Fibroblast of lung (primary cell): ENCODE measurements around the gene NCKAP5. TPM values are rescaled to one million over a fixed set of nuclear protein-coding genes. Genes with fewer than 3 reads are reported as not detected.
A peak's percentile ranks its signal among the peaks of the same experiment; 100 is the strongest.

Experiments
- DNase-seq, 2 donors: peaks; one replicate each; pipeline versions ENCODE4 v3.0.0 to v3.0.0-alpha.2; 2010; ENCODE audit warnings: low read depth in 2 of 2
- H2AFZ ChIP-seq: 2 replicates; pipeline ENCODE4 v1.5.1; 2012; ENCODE audit warnings: low read length, control low read depth, inconsistent platforms
- H3K27ac ChIP-seq: 2 replicates; pipeline ENCODE4 v1.5.1; 2011; ENCODE audit warnings: low read length, control low read depth; ENCODE audit not compliant: insufficient read depth
- H3K27me3 ChIP-seq: 2 replicates; pipeline ENCODE4 v1.5.1; 2011; ENCODE audit warnings: mild to moderate bottlenecking, low read length; ENCODE audit not compliant: control insufficient read depth, insufficient read depth
- H3K36me3 ChIP-seq: 2 replicates; pipeline ENCODE4 v1.5.1; 2011; ENCODE audit warnings: low read length; ENCODE audit not compliant: control insufficient read depth, insufficient read depth
- H3K4me1 ChIP-seq: 2 replicates; pipeline ENCODE4 v1.5.1; 2011; ENCODE audit warnings: low read length; ENCODE audit not compliant: control insufficient read depth, insufficient read depth; ENCODE audit errors: extremely low read depth
- H3K4me2 ChIP-seq: 2 replicates; pipeline ENCODE4 v1.5.1; 2011; ENCODE audit warnings: low read length, control low read depth; ENCODE audit not compliant: insufficient read depth; ENCODE audit errors: extremely low read depth
- H3K4me3 ChIP-seq, 4 experiments: fragments of 200-600 bp in 1 of 4; sonication (generic) in 1 of 4; replicated peaks in 1 of 4; 2 replicates each; pipeline ENCODE4 v1.5.1; 2011 to 2016; ENCODE audit warnings: low read length in 4 of 4, low read depth in 3 of 4, mild to moderate bottlenecking in 3 of 4, control low read depth in 2 of 4, inconsistent platforms in 1 of 4, mixed read lengths in 1 of 4; ENCODE audit not compliant: insufficient read depth in 1 of 4; ENCODE audit errors: control extremely low read depth in 1 of 4
- H3K79me2 ChIP-seq: 2 replicates; pipeline ENCODE4 v1.5.1; 2012; ENCODE audit warnings: mild to moderate bottlenecking, low read length, inconsistent platforms; ENCODE audit not compliant: control insufficient read depth, insufficient read depth
- H3K9ac ChIP-seq: 2 replicates; pipeline ENCODE4 v1.5.1; 2011; ENCODE audit warnings: mild to moderate bottlenecking, low read length, control low read depth; ENCODE audit not compliant: insufficient read depth
- H3K9me3 ChIP-seq: 2 replicates; pipeline ENCODE4 v1.5.1; 2012; ENCODE audit warnings: low read depth, low read length; ENCODE audit not compliant: control insufficient read depth, insufficient read depth
- H4K20me1 ChIP-seq: 2 replicates; pipeline ENCODE4 v1.5.1; 2011; ENCODE audit warnings: low read length; ENCODE audit not compliant: control insufficient read depth, insufficient read depth; ENCODE audit errors: extremely low read depth
- EZH2 ChIP-seq: IDR thresholded peaks from 2 replicates; pipeline ENCODE4 v1.5.1; 2012; ENCODE audit warnings: low read length, control low read depth, mild to moderate bottlenecking; ENCODE audit errors: missing control alignments
- polyA plus RNA-seq, 2 donors: library from polyadenylated mRNA; depleted of rRNA in 1 of 2; stranded (reverse) in 1 of 2; unstranded in 1 of 2; fragments of >200 nt; gene quantifications; 2 replicates each; pipeline ENCODE4 v1.2.1, GENCODE V29; 2011 to 2012; ENCODE audit warnings: missing spikeins in 1 of 2
- total RNA-seq: library from RNA; depleted of rRNA; stranded (reverse); fragments of >200 nt; gene quantifications from 2 replicates; pipeline ENCODE4 v1.2.1, GENCODE V29; 2014
- TF ChIP-seq, protein P1 (sequence below), 2 donors: IDR thresholded peaks in 1 of 2; conservative IDR thresholded peaks in 1 of 2; 1 replicate in 1 of 2; 2 replicates in 1 of 2; pipeline ENCODE4 v1.5.1; 2011 to 2012; ENCODE audit warnings: low read length in 2 of 2, control low read depth in 1 of 2, inconsistent platforms in 1 of 2, low read depth in 1 of 2, mild to moderate bottlenecking in 1 of 2

Gene NCKAP5
- total and polyA plus RNA-seq, 2 donors (not counting 1 experiment from before 2014, with no cell fraction given), result 2.6 to 6.2 TPM

DNA sequence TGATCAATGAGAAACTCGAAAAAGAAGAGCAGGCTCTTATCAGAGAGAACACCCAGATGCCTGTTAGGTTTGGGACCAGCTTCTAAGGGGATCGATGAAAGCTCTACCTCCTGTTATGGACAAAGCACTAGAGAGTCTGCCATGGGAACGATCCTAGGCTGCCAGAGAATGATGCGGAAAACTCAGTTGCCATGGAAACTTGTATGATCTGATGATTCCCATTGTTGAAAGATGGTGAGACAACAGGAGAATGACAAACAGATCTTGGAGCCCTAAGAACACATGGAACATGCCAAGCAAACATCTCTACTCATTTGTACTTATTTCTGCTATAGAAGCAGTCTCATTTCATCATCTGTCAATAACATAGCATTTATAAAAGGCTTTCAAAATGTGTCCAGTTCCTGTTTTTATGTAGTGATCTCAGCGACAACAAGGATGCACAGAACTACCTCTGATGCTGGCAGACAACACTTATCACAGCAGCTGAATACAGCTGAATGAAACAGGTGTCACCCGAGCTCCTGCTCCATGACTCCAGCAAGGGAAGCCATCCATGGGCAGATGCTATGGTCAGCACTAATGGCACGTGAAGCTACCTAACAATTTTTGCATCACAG, 59.6 kb downstream of the NCKAP5 start:
- Histone ChIP-seq H3K4me2 (no peak overlapping the region), H3K79me2 (no peaks in the 10 kb centered on the region), H3K27me3 (no peaks in the 10 kb centered on the region), H2AFZ (no peak overlapping the region), H3K9me3 (no peaks in the 10 kb centered on the region), H3K4me3 (no peak overlapping the region), H3K36me3 (no peaks in the 10 kb centered on the region), H3K9ac (no peak overlapping the region), H4K20me1 (no peaks in the 10 kb centered on the region), H3K27ac (no peak overlapping the region), H3K4me1 (peaks cover 3% of the 10 kb centered on the region)
- DNase-seq, result no peak
- TF ChIP-seq EZH2, result no peak
- TF ChIP-seq, protein P1, sequence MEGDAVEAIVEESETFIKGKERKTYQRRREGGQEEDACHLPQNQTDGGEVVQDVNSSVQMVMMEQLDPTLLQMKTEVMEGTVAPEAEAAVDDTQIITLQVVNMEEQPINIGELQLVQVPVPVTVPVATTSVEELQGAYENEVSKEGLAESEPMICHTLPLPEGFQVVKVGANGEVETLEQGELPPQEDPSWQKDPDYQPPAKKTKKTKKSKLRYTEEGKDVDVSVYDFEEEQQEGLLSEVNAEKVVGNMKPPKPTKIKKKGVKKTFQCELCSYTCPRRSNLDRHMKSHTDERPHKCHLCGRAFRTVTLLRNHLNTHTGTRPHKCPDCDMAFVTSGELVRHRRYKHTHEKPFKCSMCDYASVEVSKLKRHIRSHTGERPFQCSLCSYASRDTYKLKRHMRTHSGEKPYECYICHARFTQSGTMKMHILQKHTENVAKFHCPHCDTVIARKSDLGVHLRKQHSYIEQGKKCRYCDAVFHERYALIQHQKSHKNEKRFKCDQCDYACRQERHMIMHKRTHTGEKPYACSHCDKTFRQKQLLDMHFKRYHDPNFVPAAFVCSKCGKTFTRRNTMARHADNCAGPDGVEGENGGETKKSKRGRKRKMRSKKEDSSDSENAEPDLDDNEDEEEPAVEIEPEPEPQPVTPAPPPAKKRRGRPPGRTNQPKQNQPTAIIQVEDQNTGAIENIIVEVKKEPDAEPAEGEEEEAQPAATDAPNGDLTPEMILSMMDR (conservative IDR thresholded peaks at IDR 0.05 in 1 of 2, IDR thresholded peaks at IDR 0.05 in 1 of 2; ENCODE audit: low read depth in 1 of 2, low read length in 2 of 2), result no peak

DNA sequence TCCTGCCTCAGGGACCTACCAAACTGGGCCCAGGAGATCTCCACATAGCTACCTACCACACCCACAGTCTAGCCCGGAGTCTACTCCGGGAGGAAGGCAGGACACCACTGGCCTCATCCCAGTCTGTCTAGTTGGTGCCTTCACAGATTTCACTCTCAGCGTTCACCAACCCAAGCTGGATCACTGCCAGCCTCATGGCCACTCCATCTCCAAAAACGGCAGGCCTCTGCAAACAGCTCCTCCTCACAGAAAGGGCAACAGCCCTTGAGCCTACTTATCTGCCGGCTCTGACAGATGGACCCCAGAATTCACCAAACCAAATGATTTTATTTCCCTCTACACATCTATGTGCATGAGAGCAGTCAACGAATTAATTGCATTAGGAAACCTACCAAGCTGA, 61.3 kb downstream of the NCKAP5 start:
- Histone ChIP-seq H3K79me2 (no peaks in the 10 kb centered on the region), H4K20me1 (no peaks in the 10 kb centered on the region), H3K9ac (no peak overlapping the region), H3K36me3 (no peaks in the 10 kb centered on the region), H3K4me2 (no peak overlapping the region), H2AFZ (no peak overlapping the region), H3K4me3 (no peak overlapping the region), H3K4me1 (peaks cover 3% of the 10 kb centered on the region), H3K27me3 (no peaks in the 10 kb centered on the region), H3K27ac (no peak overlapping the region), H3K9me3 (no peaks in the 10 kb centered on the region)
- TF ChIP-seq, protein P1 (conservative IDR thresholded peaks at IDR 0.05 in 1 of 2, IDR thresholded peaks at IDR 0.05 in 1 of 2; ENCODE audit: low read depth in 1 of 2, low read length in 2 of 2), result no peak
- no peak for TF ChIP-seq EZH2
- DNase-seq, result no peak

DNA sequence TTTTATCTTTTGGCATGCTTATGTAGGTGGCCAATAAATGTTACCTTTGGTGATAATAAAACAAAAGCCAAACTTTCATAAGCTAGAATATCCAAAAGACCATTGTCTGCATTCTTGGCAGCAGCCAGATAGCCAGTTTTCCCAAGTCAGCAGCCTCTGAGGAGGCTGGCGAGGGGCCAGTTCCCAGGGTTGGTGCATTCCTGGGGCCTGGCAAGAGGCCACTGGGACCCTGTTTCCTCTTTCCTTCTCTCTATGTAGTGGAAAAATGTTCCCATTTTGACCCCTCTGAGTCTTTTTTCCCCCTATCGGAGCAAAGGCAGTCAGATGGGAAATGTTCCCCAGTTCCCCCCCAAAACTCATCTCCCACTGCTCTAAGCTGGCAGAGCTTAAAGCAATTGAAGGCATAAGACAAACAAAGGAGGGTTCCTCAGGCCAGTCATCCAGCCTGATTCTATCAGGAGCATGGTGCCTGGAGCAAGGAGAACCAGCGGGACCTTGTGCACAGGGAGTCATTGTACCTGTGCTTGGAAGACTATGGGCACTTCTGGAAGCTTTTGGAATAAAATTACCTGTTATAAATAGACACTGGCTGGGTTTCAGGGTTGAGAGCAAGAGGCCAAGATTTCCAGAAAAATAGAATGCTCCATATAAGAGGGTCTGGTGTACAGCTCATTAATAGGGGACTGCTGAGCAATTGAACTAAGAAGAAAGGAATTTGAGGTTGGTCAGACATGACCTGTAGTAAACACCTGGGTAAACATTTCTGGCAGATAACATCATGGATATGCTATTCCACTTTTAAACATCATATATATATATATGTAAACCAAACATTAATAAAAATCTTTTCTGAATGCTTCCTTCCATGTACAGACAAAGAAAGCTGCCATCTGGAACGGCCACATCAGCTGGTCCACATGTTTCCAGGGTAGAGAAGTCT, 63.4 kb downstream of the NCKAP5 start:
- H4K20me1 ChIP-seq, result no peaks in the 10 kb centered on the region
- no peaks in the 10 kb centered on the region for H3K36me3 ChIP-seq
- DNase-seq, result peak; percentile 25 to 80
- no peak overlapping the region for H2AFZ ChIP-seq
- peaks cover 3% of the 10 kb centered on the region for H3K4me1 ChIP-seq
- H3K27me3 ChIP-seq, result no peaks in the 10 kb centered on the region
- no peaks in the 10 kb centered on the region for H3K79me2 ChIP-seq
- H3K9me3 ChIP-seq, result no peaks in the 10 kb centered on the region
- H3K4me2 ChIP-seq, result no peak overlapping the region
- no peak overlapping the region for H3K27ac ChIP-seq
- no peak overlapping the region for H3K4me3 ChIP-seq
- no peak overlapping the region for H3K9ac ChIP-seq
- TF ChIP-seq, protein P1 (conservative IDR thresholded peaks at IDR 0.05 in 1 of 2, IDR thresholded peaks at IDR 0.05 in 1 of 2; ENCODE audit: low read depth in 1 of 2, low read length in 2 of 2), result no peak
- TF ChIP-seq EZH2, result no peak
